Measurements from ENCODE around the gene RPS6KB1. TPM values are rescaled to one million over a fixed set of nuclear protein-coding genes. Genes with fewer than 3 reads are reported as not detected.
A peak's percentile ranks its signal among the peaks of the same experiment; 100 is the strongest.
"Not testable (repeated sequence)": the region's sequence is repeated elsewhere in the genome, so short reads cannot be mapped to it uniquely, and the experiment has no call there.

RPS6KB1 gene
- total RNA-seq, 2 experiments from 2014 or later, result 41.6 to 44.8 TPM

DNA sequence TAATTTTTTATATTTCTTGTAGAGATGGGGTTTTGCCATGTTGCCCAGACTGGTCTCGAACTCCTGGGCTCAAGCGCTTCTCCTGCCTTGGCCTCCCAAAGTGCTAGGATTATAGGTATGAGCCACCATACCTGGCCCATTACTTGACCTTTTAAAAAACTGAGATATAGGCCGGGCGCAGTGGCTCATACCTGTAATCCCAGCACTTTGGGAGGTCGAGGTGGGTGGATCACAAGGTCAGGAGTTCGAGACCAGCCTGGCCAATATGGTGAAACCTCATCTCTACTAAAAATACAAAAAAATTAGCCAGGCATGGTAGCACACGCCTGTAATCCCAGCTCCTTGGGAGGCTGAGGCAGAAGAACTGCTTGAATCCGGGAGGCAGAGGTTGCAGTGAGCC is 19.5 kb upstream of the RPS6KB1 start:
- CTCF ChIA-PET, result not testable (repeated sequence)
- peaks cover 19% of the 10 kb centered on the region for H3K36me3 Mint-ChIP-seq

DNA sequence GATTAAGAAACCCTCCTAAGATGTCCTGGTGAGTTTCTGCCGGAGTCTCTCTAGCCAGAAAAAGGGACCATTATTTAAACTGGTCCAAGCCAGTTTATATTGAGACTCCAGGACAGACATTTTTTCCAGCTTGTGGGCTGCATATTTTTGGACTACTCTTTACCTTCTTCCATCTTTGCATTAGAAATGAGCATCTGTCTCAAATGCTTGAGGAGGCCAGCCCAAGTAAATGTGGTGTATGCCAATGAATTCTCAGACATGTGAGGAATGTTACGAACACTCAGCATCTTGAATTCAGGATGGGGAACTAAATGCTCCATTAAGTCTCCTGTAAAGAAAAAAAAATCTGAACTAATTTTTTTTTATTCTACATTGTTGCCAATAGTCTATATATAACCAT is 18.5 kb upstream of the RPS6KB1 start:
- Mint-ChIP-seq H3K4me3 (no peak overlapping the region), H3K4me1 (ENCODE audit: low read depth) (no peaks in the 10 kb centered on the region), H3K27ac (no peak overlapping the region), H3K27me3 (no peaks in the 10 kb centered on the region), H3K9me3 (no peaks in the 10 kb centered on the region), H3K36me3 (peaks cover 18% of the 10 kb centered on the region)
- intact Hi-C loops (cut with micrococcal nuclease), result no loop called here
- POLR2A ChIA-PET, result interaction anchor here (0.7 kb wide), 1 partner anchor 446 kb away, joined by 3 read pairs; no protein-coding TSS in a partner anchor
- CTCF ChIA-PET, result no interaction called here
- DNase-seq, result no peak

More for the DNA sequence above, 19.5 kb upstream of the RPS6KB1 start:
- DNase-seq; POLR2A ChIA-PET; H3K27me3 Mint-ChIP-seq; H3K27ac Mint-ChIP-seq; H3K9me3 Mint-ChIP-seq; H3K4me1 Mint-ChIP-seq (ENCODE audit: low read depth); intact Hi-C loops (cut with micrococcal nuclease); H3K4me3 Mint-ChIP-seq: not testable (repeated sequence)

DNA sequence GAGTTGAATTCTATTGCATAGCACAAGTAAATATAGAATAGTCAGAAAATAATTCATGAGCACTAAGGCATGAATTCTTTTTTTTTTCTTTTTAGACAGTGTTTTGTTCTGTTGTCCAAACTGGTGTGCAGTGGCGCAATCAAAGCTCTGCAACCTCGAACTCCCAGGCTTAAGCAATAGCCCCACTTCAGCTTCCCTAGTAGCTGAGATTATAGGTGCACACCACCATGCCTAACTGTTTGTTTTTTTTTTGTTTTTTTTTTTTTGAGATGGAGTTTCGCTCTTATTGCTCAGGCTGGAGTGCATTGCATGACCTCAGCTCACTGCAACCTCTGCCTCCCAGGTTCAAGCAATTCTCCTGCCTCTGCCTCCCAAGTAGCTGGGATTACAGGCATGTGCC is 16.8 kb upstream of the RPS6KB1 start:
- Mint-ChIP-seq H3K4me3 (no peak overlapping the region), H3K36me3 (peaks cover 20% of the 10 kb centered on the region), H3K27me3 (no peaks in the 10 kb centered on the region), H3K9me3 (no peaks in the 10 kb centered on the region), H3K27ac (no peak overlapping the region), H3K4me1 (ENCODE audit: low read depth) (no peaks in the 10 kb centered on the region)
- no peak for DNase-seq
- CTCF ChIA-PET, result interaction anchor here (0.6 to 1.1 kb wide), 5 partner anchors 17 to 762 kb away, joined by 3 to 5 read pairs (median 3); no protein-coding TSS in a partner anchor
- POLR2A ChIA-PET, result interaction anchor here (0.7 kb wide), 1 partner anchor 726 kb away, joined by 4 read pairs; no protein-coding TSS in a partner anchor
- intact Hi-C loops (cut with micrococcal nuclease), result no loop called here

DNA sequence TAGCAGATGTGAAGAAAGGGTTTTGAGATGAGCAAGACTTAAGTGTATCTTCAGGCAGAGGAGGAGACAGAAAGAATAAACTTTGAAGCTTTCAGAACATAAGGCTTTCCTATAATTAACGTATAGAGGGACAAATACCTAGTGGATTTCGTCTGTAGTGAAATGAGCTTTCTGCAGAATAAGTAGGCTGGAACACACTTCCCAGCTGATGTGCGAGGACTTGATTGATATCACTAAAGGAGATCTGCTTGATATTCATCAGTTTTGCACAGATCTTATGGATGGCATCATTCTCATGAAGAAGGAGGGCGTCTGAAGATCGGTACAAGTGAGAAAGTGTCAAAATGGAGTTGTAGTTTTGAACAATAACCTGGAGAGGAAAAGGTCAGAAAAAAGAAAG is 15.0 kb upstream of the RPS6KB1 start:
- H3K27me3 Mint-ChIP-seq, result no peaks in the 10 kb centered on the region
- ChIA-PET POLR2A (no interaction called here), CTCF (interaction anchor here (1.3 kb wide), 2 partner anchors 19 to 36 kb away, joined by 3 read pairs; no protein-coding TSS in a partner anchor)
- no peak for DNase-seq
- no peaks in the 10 kb centered on the region for H3K4me1 Mint-ChIP-seq (ENCODE audit: low read depth)
- H3K9me3 Mint-ChIP-seq, result no peaks in the 10 kb centered on the region
- peaks cover 20% of the 10 kb centered on the region for H3K36me3 Mint-ChIP-seq
- H3K4me3 Mint-ChIP-seq, result no peak overlapping the region
- no peak overlapping the region for H3K27ac Mint-ChIP-seq
- intact Hi-C loops (cut with micrococcal nuclease), result no loop called here

DNA sequence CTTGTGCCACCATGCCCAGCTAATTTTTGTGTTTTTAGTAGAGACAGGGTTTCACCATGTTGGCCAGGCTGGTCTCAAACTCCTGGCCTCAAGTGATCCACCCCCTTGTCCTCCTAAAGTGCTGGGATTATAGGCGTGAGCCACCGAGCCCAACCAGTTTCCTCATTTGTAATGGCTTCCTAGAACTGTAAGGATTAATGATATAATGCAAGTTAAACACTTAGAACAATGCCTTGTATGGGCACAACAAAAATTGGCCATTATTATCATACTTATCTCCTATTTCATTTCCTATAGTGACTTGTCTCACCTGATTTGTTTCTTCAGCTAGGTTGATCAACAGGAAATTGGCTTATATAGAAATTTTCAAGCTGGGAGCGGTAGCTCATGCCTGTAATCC is 14.3 kb upstream of the RPS6KB1 start:
- Mint-ChIP-seq H3K4me1 (ENCODE audit: low read depth) (no peaks in the 10 kb centered on the region), H3K4me3 (no peak overlapping the region), H3K27me3 (no peaks in the 10 kb centered on the region), H3K9me3 (no peaks in the 10 kb centered on the region), H3K36me3 (peaks cover 20% of the 10 kb centered on the region), H3K27ac (no peak overlapping the region)
- ChIA-PET POLR2A (no interaction called here), CTCF (interaction anchor here (1.3 kb wide), 2 partner anchors 20 to 36 kb away, joined by 3 read pairs; no protein-coding TSS in a partner anchor)
- intact Hi-C loops (cut with micrococcal nuclease), result no loop called here
- no peak for DNase-seq

DNA sequence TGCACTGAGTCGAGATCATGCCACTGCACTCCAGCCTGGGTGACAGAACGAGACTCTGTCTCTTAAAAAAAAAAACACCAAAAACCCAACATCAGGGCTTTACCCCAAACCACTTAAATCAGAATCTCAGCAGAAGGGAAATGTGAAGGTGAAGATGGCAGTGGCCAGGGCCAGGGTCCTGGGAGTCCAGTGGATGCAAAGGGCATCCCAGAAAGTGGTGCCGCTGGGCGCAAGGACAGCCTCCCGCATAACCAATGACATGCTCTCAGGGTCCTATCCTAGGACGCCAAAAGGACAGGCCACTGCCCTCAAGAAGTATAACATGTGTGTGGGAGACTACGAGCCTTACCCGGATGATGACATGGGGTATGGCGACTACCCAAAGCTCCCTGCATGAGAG is 8.1 kb upstream of the RPS6KB1 start:
- H3K36me3 Mint-ChIP-seq, result peaks cover 27% of the 10 kb centered on the region
- intact Hi-C loops (cut with micrococcal nuclease), result no loop called here
- ChIA-PET CTCF (no interaction called here), POLR2A (no interaction called here)
- H3K4me1 Mint-ChIP-seq (ENCODE audit: low read depth), result peaks cover 10% of the 10 kb centered on the region
- H3K9me3 Mint-ChIP-seq, result no peaks in the 10 kb centered on the region
- DNase-seq, result no peak
- no peak overlapping the region for H3K27ac Mint-ChIP-seq
- no peaks in the 10 kb centered on the region for H3K27me3 Mint-ChIP-seq
- H3K4me3 Mint-ChIP-seq, result no peak overlapping the region

DNA sequence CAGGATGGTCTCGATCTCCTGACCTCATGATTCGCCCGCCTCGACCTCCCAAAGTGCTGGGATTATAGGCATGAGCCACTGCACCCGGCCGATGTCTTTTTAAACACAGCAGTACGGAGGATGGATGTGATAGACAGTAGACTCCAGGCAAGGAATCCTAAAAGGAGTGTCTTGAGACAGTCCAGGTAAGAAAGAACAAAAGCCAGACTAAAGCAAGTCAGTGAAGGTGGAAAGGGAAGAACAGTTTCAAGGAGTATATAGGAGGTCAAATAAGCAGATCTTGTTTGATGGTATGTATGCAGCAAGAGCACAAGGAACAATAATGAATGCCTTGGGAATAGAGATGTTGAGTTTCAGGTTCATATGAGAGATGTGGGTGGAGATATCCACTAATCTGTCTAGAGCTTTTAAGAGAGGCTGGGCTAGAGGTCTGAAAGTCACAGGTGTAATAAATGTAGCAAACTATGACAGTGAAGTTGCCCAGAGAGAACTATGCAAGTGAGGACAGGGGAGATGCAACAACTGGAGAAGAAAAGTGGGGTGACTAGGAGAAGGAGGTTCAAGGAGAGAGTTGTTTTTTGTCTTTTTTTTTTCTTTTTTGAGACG is 4.7 kb upstream of the RPS6KB1 start:
- intact Hi-C loops (cut with micrococcal nuclease), result no loop called here
- Mint-ChIP-seq H3K4me3 (no peak overlapping the region), H3K4me1 (ENCODE audit: low read depth) (peaks cover 24% of the 10 kb centered on the region), H3K27me3 (no peaks in the 10 kb centered on the region), H3K9me3 (no peaks in the 10 kb centered on the region), H3K27ac (no peak overlapping the region), H3K36me3 (peaks cover 26% of the 10 kb centered on the region)
- POLR2A ChIA-PET, result no interaction called here
- DNase-seq, result no peak
- CTCF ChIA-PET, result interaction anchor here (1.9 kb wide), 1 partner anchor 26 kb away, joined by 5 read pairs; no protein-coding TSS in a partner anchor

DNA sequence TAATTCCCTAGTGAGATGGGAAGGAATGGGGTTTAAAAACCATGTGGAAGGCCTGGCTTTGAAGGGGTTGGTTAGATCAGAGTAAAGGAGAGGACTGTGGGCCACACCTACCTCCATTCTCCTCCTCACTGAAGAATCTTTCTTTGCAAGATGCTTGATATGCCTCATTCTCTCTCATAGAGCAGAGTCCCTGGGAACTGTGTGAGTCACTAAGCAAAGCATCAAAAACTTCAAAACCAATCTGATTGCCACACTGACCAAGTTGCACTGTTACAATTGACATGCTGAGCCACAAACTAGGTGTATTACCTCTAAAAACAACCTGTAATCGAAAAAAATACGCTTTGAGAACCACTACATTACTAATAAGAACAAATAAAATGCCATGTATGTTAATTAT is 2.2 kb upstream of the RPS6KB1 start:
- intact Hi-C loops (cut with micrococcal nuclease), result loop anchor here (5.0 to 10.0 kb wide), 3 partner anchors 43 to 273 kb away; partner anchors contain the start of gene CLTC
- peaks cover 23% of the 10 kb centered on the region for H3K36me3 Mint-ChIP-seq
- H3K4me1 Mint-ChIP-seq (ENCODE audit: low read depth), result peaks cover 36% of the 10 kb centered on the region
- no peaks in the 10 kb centered on the region for H3K9me3 Mint-ChIP-seq
- H3K27me3 Mint-ChIP-seq, result no peaks in the 10 kb centered on the region
- no peak for DNase-seq
- H3K4me3 Mint-ChIP-seq, result peak overlapping the region; percentile 99
- H3K27ac Mint-ChIP-seq, result peak overlapping the region; percentile 39
- POLR2A ChIA-PET, result no interaction called here
- CTCF ChIA-PET, result interaction anchor here (1.5 kb wide), 1 partner anchor 144 kb away, joined by 4 read pairs; no protein-coding TSS in a partner anchor

DNA sequence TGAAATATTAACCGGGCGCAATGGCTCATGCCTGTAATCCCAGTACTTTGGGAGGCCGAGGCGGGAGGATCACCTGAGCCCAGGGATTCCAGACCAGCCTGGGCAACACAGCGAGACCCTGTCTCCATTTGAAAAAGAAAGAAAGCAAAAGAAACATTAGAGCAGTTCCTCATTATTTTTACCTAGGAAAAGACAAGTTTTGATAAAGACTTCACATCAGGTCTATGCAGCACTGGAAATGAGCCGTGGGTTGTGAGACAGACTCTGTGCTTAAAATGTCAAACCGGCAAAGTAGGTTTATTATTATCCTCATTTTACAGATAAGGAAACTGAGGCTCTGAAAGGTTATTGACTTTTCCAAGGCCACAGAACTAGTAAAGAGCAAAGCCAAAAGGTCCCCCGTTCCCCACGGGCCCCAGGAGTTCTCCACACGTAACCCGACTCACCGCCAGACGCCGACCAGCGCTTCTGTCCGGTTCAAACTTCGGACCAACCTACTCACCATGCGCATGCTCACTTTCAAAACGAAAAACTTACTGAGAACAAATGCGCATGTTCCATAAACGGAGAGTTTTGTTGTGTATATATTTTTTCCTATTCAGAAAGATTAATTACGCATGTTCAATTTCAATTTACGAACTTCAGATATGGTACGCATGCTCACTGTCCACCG is 534 bp upstream of the RPS6KB1 start:
- ChIA-PET CTCF (interaction anchor here (1.3 to 3.4 kb wide), 3 partner anchors 21 to 146 kb away, joined by 3 to 14 read pairs (median 4); no protein-coding TSS in a partner anchor), POLR2A (interaction anchor here (0.9 to 2.0 kb wide), 9 partner anchors 32 to 184 kb away, joined by 3 to 10 read pairs (median 5); partner anchors contain the start of gene RNFT1)
- intact Hi-C loops (cut with micrococcal nuclease), result loop anchor here (1.0 to 10.0 kb wide), 6 partner anchors 45 to 275 kb away; partner anchors contain the start of genes CLTC and RNFT1
- H3K9me3 Mint-ChIP-seq, result no peaks in the 10 kb centered on the region
- peaks cover 21% of the 10 kb centered on the region for H3K36me3 Mint-ChIP-seq
- peaks cover 45% of the 10 kb centered on the region for H3K4me1 Mint-ChIP-seq (ENCODE audit: low read depth)
- H3K4me3 Mint-ChIP-seq, result peak overlapping the region; percentile 99
- no peaks in the 10 kb centered on the region for H3K27me3 Mint-ChIP-seq
- peak overlapping the region; percentile 92 for H3K27ac Mint-ChIP-seq
- peak; percentile 11 for DNase-seq

DNA sequence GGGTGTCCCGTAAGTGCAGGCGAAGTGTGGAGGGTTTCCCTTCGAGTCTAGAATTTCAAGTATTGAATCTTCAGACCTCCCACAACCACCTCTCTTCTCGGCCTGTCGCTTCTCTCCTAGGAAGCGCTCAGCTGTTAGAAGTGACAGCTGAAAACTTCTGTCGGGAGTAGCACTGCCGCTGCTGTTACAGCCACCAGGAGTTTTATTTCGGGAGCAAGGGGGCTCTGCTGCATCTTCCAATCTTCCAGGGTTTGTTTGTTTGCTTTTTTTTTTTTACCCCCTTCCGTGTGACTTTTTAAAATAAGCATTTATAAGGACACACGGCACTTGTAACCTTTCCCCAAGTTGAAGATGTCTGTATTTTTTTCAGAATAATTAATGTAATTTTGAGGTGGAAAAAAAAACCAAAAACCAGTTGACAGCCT is 767 bp downstream of the RPS6KB1 start:
- ChIA-PET CTCF (interaction anchor here (0.6 to 3.4 kb wide), 3 partner anchors 20 to 43 kb away, joined by 3 to 14 read pairs (median 3); no protein-coding TSS in a partner anchor), POLR2A (interaction anchor here (0.8 to 2.0 kb wide), 12 partner anchors 8 to 186 kb away, joined by 3 to 10 read pairs (median 4); partner anchors contain the start of genes PTRH2, RNFT1 and VMP1)
- Mint-ChIP-seq H3K27ac (peak overlapping the region; percentile 92), H3K36me3 (peaks cover 15% of the 10 kb centered on the region), H3K4me1 (ENCODE audit: low read depth) (peaks cover 44% of the 10 kb centered on the region), H3K4me3 (peak overlapping the region; percentile 99), H3K27me3 (no peaks in the 10 kb centered on the region), H3K9me3 (no peaks in the 10 kb centered on the region)
- DNase-seq, result no peak
- intact Hi-C loops (cut with micrococcal nuclease), result loop anchor here (2.0 to 10.0 kb wide), 5 partner anchors 46 to 276 kb away; partner anchors contain the start of gene CLTC

DNA sequence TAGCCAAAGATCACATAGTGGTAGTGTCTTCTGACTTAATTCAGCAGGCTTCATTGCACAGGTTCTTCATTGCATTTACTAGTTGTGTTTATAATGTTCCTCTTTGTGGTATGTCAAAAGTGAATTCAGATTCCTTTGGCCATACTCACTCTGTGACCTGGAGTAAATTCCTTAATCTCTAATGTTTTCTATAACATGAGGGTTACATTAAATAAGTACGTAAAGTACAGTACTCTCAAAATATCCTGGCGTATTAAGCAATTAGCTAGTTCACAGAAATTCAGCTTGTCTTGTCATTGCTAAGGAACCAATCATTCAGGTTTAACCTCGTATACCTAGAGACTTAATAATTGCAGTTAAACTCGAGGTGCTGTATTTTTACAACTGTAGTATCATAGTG is 4.2 kb downstream of the RPS6KB1 start:
- Mint-ChIP-seq H3K27me3 (no peaks in the 10 kb centered on the region), H3K4me1 (ENCODE audit: low read depth) (peaks cover 39% of the 10 kb centered on the region), H3K9me3 (no peaks in the 10 kb centered on the region), H3K36me3 (peaks cover 12% of the 10 kb centered on the region), H3K27ac (no peak overlapping the region), H3K4me3 (no peak overlapping the region)
- no peak for DNase-seq
- CTCF ChIA-PET, result no interaction called here
- POLR2A ChIA-PET, result no interaction called here
- intact Hi-C loops (cut with micrococcal nuclease), result loop anchor here (10.0 kb wide), 1 partner anchor 138 kb away; no protein-coding TSS in a partner anchor

DNA sequence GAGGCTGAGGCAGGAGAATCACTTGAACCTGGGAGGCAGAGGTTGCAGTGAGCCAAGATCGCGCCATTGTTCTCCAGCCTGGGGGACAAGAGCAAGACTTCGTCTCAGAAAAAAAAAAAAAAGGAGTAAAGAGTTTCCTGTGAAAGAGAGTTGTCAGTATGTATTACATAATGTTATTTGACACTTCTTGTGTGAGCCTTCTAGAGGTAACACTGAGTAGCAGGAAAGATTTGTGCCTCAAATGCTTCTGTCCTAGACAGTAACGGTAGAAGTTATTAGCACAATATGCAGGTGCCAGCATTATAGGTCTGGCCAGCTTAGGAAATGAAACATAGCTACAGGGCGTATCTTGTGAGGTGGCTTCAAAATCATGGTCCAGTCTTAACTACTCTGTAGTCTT is 6.2 kb downstream of the RPS6KB1 start:
- Mint-ChIP-seq H3K4me3 (no peak overlapping the region), H3K27ac (no peak overlapping the region), H3K36me3 (peaks cover 6% of the 10 kb centered on the region), H3K27me3 (no peaks in the 10 kb centered on the region), H3K9me3 (no peaks in the 10 kb centered on the region), H3K4me1 (ENCODE audit: low read depth) (peaks cover 44% of the 10 kb centered on the region)
- CTCF ChIA-PET, result interaction anchor here (2.3 kb wide), 1 partner anchor 16 kb away, joined by 11 read pairs; no protein-coding TSS in a partner anchor
- POLR2A ChIA-PET, result no interaction called here
- no peak for DNase-seq
- intact Hi-C loops (cut with micrococcal nuclease), result loop anchor here (10.0 kb wide), 1 partner anchor 136 kb away; no protein-coding TSS in a partner anchor

Data from activated CD4-positive, alpha-beta memory T cell treated with anti-CD3 and anti-CD28 coated beads for 36 hours (primary cell).